ENCODE results near the gene C2CD4D. TPM values are rescaled to one million over a fixed set of nuclear protein-coding genes. Genes with fewer than 3 reads are reported as not detected.

Gene C2CD4D
- total RNA-seq, 1 experiment from 2014 or later = 0.79 TPM

DNA sequence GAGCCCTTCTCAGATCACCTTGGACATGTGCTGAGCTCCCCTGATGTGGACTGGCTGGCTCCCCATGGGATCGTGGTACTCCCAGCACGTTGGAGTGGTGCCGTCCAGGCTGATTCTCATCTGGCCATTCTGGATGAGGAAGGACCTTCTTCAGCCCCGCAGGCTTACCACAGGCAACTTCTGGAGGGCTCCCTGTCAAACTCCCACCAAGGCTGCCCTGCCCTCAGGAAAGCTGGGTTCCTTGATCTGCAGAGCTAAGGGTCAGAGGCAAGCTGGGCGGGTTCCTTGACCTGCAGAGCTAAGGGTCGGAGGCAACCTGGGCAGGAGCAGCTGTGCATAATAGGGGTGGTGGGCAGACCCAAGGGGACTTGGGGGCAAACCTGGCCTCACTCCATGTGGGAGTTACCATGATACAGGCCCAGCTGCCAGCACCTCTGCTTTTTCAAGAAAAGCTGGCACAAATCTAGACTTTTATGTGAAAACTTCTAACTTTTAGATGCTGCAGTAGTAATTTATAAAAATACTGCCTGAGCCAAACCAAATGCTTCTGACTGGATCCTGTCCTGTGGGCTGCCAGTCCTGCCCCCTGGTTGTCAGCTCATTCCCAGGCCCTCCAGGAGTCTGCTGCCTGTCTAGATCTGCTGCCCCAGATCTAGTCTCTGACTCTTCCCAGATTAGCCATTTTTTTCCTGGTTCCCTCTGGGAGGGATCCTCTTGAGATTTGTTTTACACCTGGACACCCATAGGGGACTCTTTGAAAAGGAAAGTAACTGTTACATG, 19.5 kb upstream of the C2CD4D start:
- no CpG with 5 or more reads among the region's 6 CpGs for WGBS (ENCODE audit: extremely low coverage, insufficient read length, low lambda C conversion rate)
- H3K4me2 ChIP-seq (ENCODE audit: insufficient read depth, insufficient read length, low read length) = no peak overlapping the region

More for the DNA sequence above, 19.5 kb upstream of the C2CD4D start:
- peaks cover 19 to 25% of the 10 kb centered on the region in 2 experiments for H3K4me1 Mint-ChIP-seq
- H3K9me3 ChIP-seq (ENCODE audit: control insufficient read depth, low read depth, low read length) = no peaks in the 10 kb centered on the region
- H3K4ac ChIP-seq (ENCODE audit: low read depth, low read length) = no peak overlapping the region
- H2AK5ac ChIP-seq (ENCODE audit: insufficient read length, low read length) = no peak overlapping the region
- no peak overlapping the region for H4K91ac ChIP-seq (ENCODE audit: insufficient read length, low read depth, low read length)
- no peaks in the 10 kb centered on the region for H3K79me1 ChIP-seq (ENCODE audit: insufficient read depth, low read depth, low read length, poor library complexity, severe bottlenecking)
- no peak overlapping the region for H4K8ac ChIP-seq (replicated peaks; ENCODE audit: insufficient read length, low read depth, low read length)
- H2BK5ac ChIP-seq (ENCODE audit: insufficient read length, low read length) = no peak overlapping the region
- H3K23ac ChIP-seq (ENCODE audit: insufficient read length, low read depth, low read length) = no peak overlapping the region
- TF ChIP-seq, protein P1, sequence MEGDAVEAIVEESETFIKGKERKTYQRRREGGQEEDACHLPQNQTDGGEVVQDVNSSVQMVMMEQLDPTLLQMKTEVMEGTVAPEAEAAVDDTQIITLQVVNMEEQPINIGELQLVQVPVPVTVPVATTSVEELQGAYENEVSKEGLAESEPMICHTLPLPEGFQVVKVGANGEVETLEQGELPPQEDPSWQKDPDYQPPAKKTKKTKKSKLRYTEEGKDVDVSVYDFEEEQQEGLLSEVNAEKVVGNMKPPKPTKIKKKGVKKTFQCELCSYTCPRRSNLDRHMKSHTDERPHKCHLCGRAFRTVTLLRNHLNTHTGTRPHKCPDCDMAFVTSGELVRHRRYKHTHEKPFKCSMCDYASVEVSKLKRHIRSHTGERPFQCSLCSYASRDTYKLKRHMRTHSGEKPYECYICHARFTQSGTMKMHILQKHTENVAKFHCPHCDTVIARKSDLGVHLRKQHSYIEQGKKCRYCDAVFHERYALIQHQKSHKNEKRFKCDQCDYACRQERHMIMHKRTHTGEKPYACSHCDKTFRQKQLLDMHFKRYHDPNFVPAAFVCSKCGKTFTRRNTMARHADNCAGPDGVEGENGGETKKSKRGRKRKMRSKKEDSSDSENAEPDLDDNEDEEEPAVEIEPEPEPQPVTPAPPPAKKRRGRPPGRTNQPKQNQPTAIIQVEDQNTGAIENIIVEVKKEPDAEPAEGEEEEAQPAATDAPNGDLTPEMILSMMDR (conservative IDR thresholded peaks at IDR 0.05) = no peak
- H4K20me1 ChIP-seq (ENCODE audit: control insufficient read depth, insufficient read depth, insufficient read length) = no peaks in the 10 kb centered on the region
- DNase-seq = no peak
- H3K79me2 ChIP-seq (ENCODE audit: insufficient read depth, low read length) = no peaks in the 10 kb centered on the region
- no peak overlapping the region for H3K4me3 Mint-ChIP-seq
- no peaks in the 10 kb centered on the region; the same call in 1 of the 2 replicates for H3K4me1 ChIP-seq (ENCODE audit: insufficient read depth, low read length)
- H2BK120ac ChIP-seq (ENCODE audit: low read depth, low read length, poor library complexity, severe bottlenecking) = no peak overlapping the region
- no peak overlapping the region for H3K27ac Mint-ChIP-seq
- H4K5ac ChIP-seq (ENCODE audit: insufficient read length, low read depth, low read length) = no peak overlapping the region
- H2BK12ac ChIP-seq (ENCODE audit: insufficient read length, low read depth, low read length) = no peak overlapping the region
- H3K27ac ChIP-seq (ENCODE audit: insufficient read length, low read depth, low read length) = no peak overlapping the region
- no peaks in the 10 kb centered on the region for H3K23me2 ChIP-seq (ENCODE audit: insufficient read length, low read depth, low read length, poor library complexity, severe bottlenecking)
- H3K18ac ChIP-seq (ENCODE audit: insufficient read length, low read depth, low read length) = no peak overlapping the region
- H2BK15ac ChIP-seq (ENCODE audit: low read depth, low read length) = no peak overlapping the region
- no peaks in the 10 kb centered on the region; a peak in 1 of 5 replicates for H3K9me3 Mint-ChIP-seq
- H3K27me3 Mint-ChIP-seq (ENCODE audit: low read depth) = peaks cover 95% of the 10 kb centered on the region
- no peak overlapping the region for H3K56ac ChIP-seq (ENCODE audit: insufficient read length, low read depth, low read length)
- H3K36me3 Mint-ChIP-seq (ENCODE audit: insufficient read depth in 1 of 3, low read depth in 3 of 3) = no peaks in the 10 kb centered on the region
- no peak overlapping the region for H3K9ac ChIP-seq (ENCODE audit: extremely low read depth, insufficient read length, low read length)
- H3K27me3 ChIP-seq (ENCODE audit: insufficient read depth, low read length) = peaks cover 39% of the 10 kb centered on the region
- H2AFZ ChIP-seq (ENCODE audit: low read length) = no peak overlapping the region
- no peak overlapping the region for H3K14ac ChIP-seq (ENCODE audit: insufficient read depth, low read length)
- H2BK20ac ChIP-seq (ENCODE audit: low read depth, low read length, poor library complexity, severe bottlenecking) = no peak overlapping the region
- no peak overlapping the region for H3T11ph ChIP-seq (ENCODE audit: low read length)

All from H9 (cell line).